HG03039 (cell line): Measurements from ENCODE around the gene RAB40C.

Experiments used
- ATAC-seq: cut with Tn5 transposase; IDR thresholded peaks from one replicate; pipeline ENCODE4 v1.9.1; 2021; ENCODE audit warnings: mild to moderate bottlenecking, moderate library complexity; ENCODE audit not compliant: unreplicated experiment

The RAB40C gene

GRCh38 chr16:574021-574760, 15.7 kb upstream of the RAB40C start:
- no peak for ATAC-seq

GRCh38 chr16:575354-576196, 14.3 kb upstream of the RAB40C start:
- no peak for ATAC-seq

GRCh38 chr16:576197-576822, 13.6 kb upstream of the RAB40C start:
- ATAC-seq = no peak

- ATAC-seq = no peak
Measured at GRCh38 chr16:576823-577201, 13.1 kb upstream of the RAB40C start.

GRCh38 chr16:577796-578195, 12.1 kb upstream of the RAB40C start:
- no peak for ATAC-seq

- no peak for ATAC-seq
Measured at GRCh38 chr16:578232-578869, 11.5 kb upstream of the RAB40C start.

- no peak for ATAC-seq
Measured at GRCh38 chr16:578870-579405, 10.9 kb upstream of the RAB40C start.

- no peak for ATAC-seq
Measured at GRCh38 chr16:580141-580945, 9.5 kb upstream of the RAB40C start.

- ATAC-seq = no peak
Measured at GRCh38 chr16:580946-581498, 8.8 kb upstream of the RAB40C start.

GRCh38 chr16:582218-582613, 7.7 kb upstream of the RAB40C start:
- no peak for ATAC-seq

- no peak for ATAC-seq
Measured at GRCh38 chr16:582614-583331, 7.1 kb upstream of the RAB40C start.

- ATAC-seq = no peak
Measured at GRCh38 chr16:583470-583814, 6.4 kb upstream of the RAB40C start.

- no peak for ATAC-seq
Measured at GRCh38 chr16:583815-584591, 5.9 kb upstream of the RAB40C start.

GRCh38 chr16:585351-585750, 4.5 kb upstream of the RAB40C start:
- ATAC-seq = no peak

GRCh38 chr16:586047-586644, 3.7 kb upstream of the RAB40C start:
- ATAC-seq = no peak

GRCh38 chr16:586645-587590, 2.9 kb upstream of the RAB40C start:
- ATAC-seq = no peak

GRCh38 chr16:588639-588888, 1.3 kb upstream of the RAB40C start:
- ATAC-seq = peak; percentile 2
